H9 (cell line): ENCODE measurements around the gene EFCAB12. TPM values are rescaled to one million over a fixed set of nuclear protein-coding genes. Genes with fewer than 3 reads are reported as not detected.

Experiments
- DNase-seq: peaks from one replicate; pipeline ENCODE4 v3.0.0-alpha.2; 2017
- H2AFZ ChIP-seq: one replicate; pipeline ENCODE4 v1.6.1; 2013; ENCODE audit warnings: mild to moderate bottlenecking, low read length, control low read depth, moderate library complexity
- H2AK5ac ChIP-seq: 2 replicates; pipeline ENCODE4 v1.6.1; 2013; ENCODE audit warnings: low read length, control low read depth, mixed read lengths; ENCODE audit not compliant: insufficient read length
- H2BK120ac ChIP-seq: one replicate; pipeline ENCODE4 v1.6.1; 2013; ENCODE audit warnings: low read depth, mild to moderate bottlenecking, low read length, control low read depth, inconsistent platforms; ENCODE audit not compliant: poor library complexity, severe bottlenecking
- H2BK12ac ChIP-seq: 2 replicates; pipeline ENCODE4 v1.6.1; 2013; ENCODE audit warnings: low read length, control low read depth, mixed read lengths, low read depth; ENCODE audit not compliant: insufficient read length
- H2BK15ac ChIP-seq: 2 replicates; pipeline ENCODE4 v1.6.1; 2013; ENCODE audit warnings: low read depth, low read length, control low read depth
- H2BK20ac ChIP-seq: one replicate; pipeline ENCODE4 v1.6.1; 2013; ENCODE audit warnings: low read depth, mild to moderate bottlenecking, low read length, control low read depth, inconsistent platforms; ENCODE audit not compliant: poor library complexity, severe bottlenecking
- H2BK5ac ChIP-seq: 2 replicates; pipeline ENCODE4 v1.6.1; 2013; ENCODE audit warnings: low read length, control low read depth, mixed read lengths; ENCODE audit not compliant: insufficient read length
- H3K14ac ChIP-seq: 2 replicates; pipeline ENCODE4 v1.6.1; 2013; ENCODE audit warnings: low read length, control low read depth; ENCODE audit not compliant: insufficient read depth
- H3K18ac ChIP-seq: 2 replicates; pipeline ENCODE4 v1.6.1; 2013; ENCODE audit warnings: low read depth, mild to moderate bottlenecking, mixed read lengths, low read length, control low read depth; ENCODE audit not compliant: insufficient read length
- H3K23ac ChIP-seq: 2 replicates; pipeline ENCODE4 v1.6.1; 2013; ENCODE audit warnings: low read length, control low read depth, mixed read lengths, low read depth; ENCODE audit not compliant: insufficient read length
- H3K23me2 ChIP-seq: 2 replicates; pipeline ENCODE4 v1.6.1; 2013; ENCODE audit warnings: low read depth, mild to moderate bottlenecking, mixed read lengths, low read length, control low read depth; ENCODE audit not compliant: insufficient read length, poor library complexity, severe bottlenecking
- H3K27ac ChIP-seq: 2 replicates; pipeline ENCODE4 v1.5.1; 2013; ENCODE audit warnings: low read length, control low read depth, mixed read lengths, low read depth; ENCODE audit not compliant: insufficient read length
- H3K27me3 ChIP-seq: 2 replicates; pipeline ENCODE4 v1.6.1; 2013; ENCODE audit warnings: low read length, control low read depth, inconsistent platforms; ENCODE audit not compliant: insufficient read depth
- H3K4ac ChIP-seq: 2 replicates; pipeline ENCODE4 v1.6.1; 2013; ENCODE audit warnings: low read depth, mild to moderate bottlenecking, control low read depth, inconsistent platforms, low read length, moderate library complexity
- H3K4me1 ChIP-seq: 2 replicates; pipeline ENCODE4 v1.6.1; 2013; ENCODE audit warnings: low read length, control low read depth, inconsistent platforms; ENCODE audit not compliant: insufficient read depth
- H3K4me2 ChIP-seq: 2 replicates; pipeline ENCODE4 v1.6.1; 2013; ENCODE audit warnings: low read length, control low read depth, mixed read lengths; ENCODE audit not compliant: insufficient read length, insufficient read depth
- H3K56ac ChIP-seq: 2 replicates; pipeline ENCODE4 v1.6.1; 2013; ENCODE audit warnings: low read depth, mild to moderate bottlenecking, mixed read lengths, low read length, control low read depth; ENCODE audit not compliant: insufficient read length
- H3K79me1 ChIP-seq: 2 replicates; pipeline ENCODE4 v1.6.1; 2013; ENCODE audit warnings: low read depth, mild to moderate bottlenecking, moderate library complexity, low read length, control low read depth, inconsistent platforms; ENCODE audit not compliant: insufficient read depth, poor library complexity, severe bottlenecking
- H3K79me2 ChIP-seq: 2 replicates; pipeline ENCODE4 v1.6.1; 2013; ENCODE audit warnings: low read length, control low read depth, inconsistent platforms; ENCODE audit not compliant: insufficient read depth
- H3K9ac ChIP-seq: 2 replicates; pipeline ENCODE4 v1.6.1; 2013; ENCODE audit warnings: low read length, control low read depth, mixed read lengths; ENCODE audit not compliant: insufficient read length; ENCODE audit errors: extremely low read depth
- H3K9me3 ChIP-seq: one replicate; pipeline ENCODE4 v1.6.1; 2013; ENCODE audit warnings: low read depth, low read length, inconsistent platforms; ENCODE audit not compliant: control insufficient read depth
- H3T11ph ChIP-seq: one replicate; pipeline ENCODE4 v1.6.1; 2013; ENCODE audit warnings: mild to moderate bottlenecking, low read length, control low read depth, inconsistent platforms
- H4K20me1 ChIP-seq: one replicate; pipeline ENCODE4 v1.6.1; 2013; ENCODE audit not compliant: control insufficient read depth, insufficient read length, insufficient read depth
- H4K5ac ChIP-seq: 2 replicates; pipeline ENCODE4 v1.6.1; 2013; ENCODE audit warnings: low read depth, mild to moderate bottlenecking, mixed read lengths, low read length, control low read depth; ENCODE audit not compliant: insufficient read length
- H4K8ac ChIP-seq: replicated peaks from 2 replicates; pipeline ENCODE4 v1.6.1; 2013; ENCODE audit warnings: low read length, control low read depth, mixed read lengths, low read depth; ENCODE audit not compliant: insufficient read length
- H4K91ac ChIP-seq: 2 replicates; pipeline ENCODE4 v1.6.1; 2013; ENCODE audit warnings: low read depth, mild to moderate bottlenecking, moderate library complexity, mixed read lengths, low read length, control low read depth; ENCODE audit not compliant: insufficient read length
- H3K27ac Mint-ChIP-seq, 3 experiments: 2 replicates in 2 of 3; 3 replicates in 1 of 3; pipeline ENCODE4 v1.8.0; 2020 to 2021; ENCODE audit warnings: mixed read lengths in 3 of 3, mild to moderate bottlenecking in 1 of 3, moderate library complexity in 1 of 3
- H3K27me3 Mint-ChIP-seq: 2 replicates; pipeline ENCODE4 v1.8.0; 2021; ENCODE audit warnings: low read depth, mild to moderate bottlenecking, moderate library complexity, mixed read lengths
- H3K36me3 Mint-ChIP-seq, 3 experiments: 2 replicates in 2 of 3; 3 replicates in 1 of 3; pipeline ENCODE4 v1.8.0; 2020 to 2021; ENCODE audit warnings: low read depth in 3 of 3, mixed read lengths in 3 of 3; ENCODE audit not compliant: insufficient read depth in 1 of 3
- H3K4me1 Mint-ChIP-seq, 2 experiments: 2 replicates each; pipeline ENCODE4 v1.8.0; 2020; ENCODE audit warnings: mixed read lengths in 2 of 2
- H3K4me3 Mint-ChIP-seq, 2 experiments: 2 replicates in 1 of 2; 3 replicates in 1 of 2; pipeline ENCODE4 v1.8.0; 2020 to 2021; ENCODE audit warnings: mild to moderate bottlenecking in 2 of 2, mixed read lengths in 2 of 2, moderate library complexity in 1 of 2
- H3K9me3 Mint-ChIP-seq, 2 experiments: 2 replicates in 1 of 2; 3 replicates in 1 of 2; pipeline ENCODE4 v1.8.0; 2020; ENCODE audit warnings: mild to moderate bottlenecking in 2 of 2, mixed read lengths in 2 of 2, moderate library complexity in 1 of 2
- CTCF ChIP-seq: fragments of 200-600 bp; sonication (generic); conservative IDR thresholded peaks from 3 replicates; pipeline ENCODE4 v1.8.0; 2021; ENCODE audit warnings: antibody characterized with exemption, mild to moderate bottlenecking
- WGBS: extraction: QIAGEN DNeasy Blood & Tissue Kit; methylation state at CpG from one replicate; pipeline ENCODE4 v1.1.7; 2013; ENCODE audit warnings: missing lambda C conversion rate, low lambda C conversion rate, mixed read lengths; ENCODE audit not compliant: insufficient read length; ENCODE audit errors: extremely low coverage; 5-methylcytosine and 5-hydroxymethylcytosine counted together
- total RNA-seq: library from RNA; stranded (reverse); gene quantifications from 2 replicates; pipeline ENCODE4 v1.2.1, GENCODE V29; 2021

Gene EFCAB12
- total RNA-seq, 1 experiment from 2014 or later = 0.28 TPM

- Histone ChIP-seq H2BK120ac (no peak overlapping the region), H2BK5ac (no peak overlapping the region), H3K18ac (no peak overlapping the region), H3K23ac (no peak overlapping the region), H3K79me2 (no peaks in the 10 kb centered on the region; the same call in 1 of the 2 replicates), H3K9ac (no peak overlapping the region), H3T11ph (no peak overlapping the region), H3K27me3 (no peaks in the 10 kb centered on the region), H4K5ac (no peak overlapping the region), H4K20me1 (no peaks in the 10 kb centered on the region), H2BK20ac (no peak overlapping the region), H4K8ac (no peak overlapping the region), H2AFZ (no peak overlapping the region), H3K4ac (no peak overlapping the region), H3K4me2 (no peak overlapping the region), H2BK15ac (no peak overlapping the region), H2AK5ac (no peak overlapping the region), H3K4me1 (no peaks in the 10 kb centered on the region; the same call in 1 of the 2 replicates), H4K91ac (no peak overlapping the region), H2BK12ac (no peak overlapping the region), H3K56ac (no peak overlapping the region), H3K27ac (no peak overlapping the region), H3K23me2 (no peaks in the 10 kb centered on the region), H3K14ac (no peak overlapping the region), H3K9me3 (no peaks in the 10 kb centered on the region), H3K79me1 (no peaks in the 10 kb centered on the region)
- DNase-seq = no peak
- Mint-ChIP-seq H3K27ac (no peak overlapping the region), H3K9me3 (no peaks in the 10 kb centered on the region), H3K36me3 (peaks cover 26 to 79% (median 70%) of the 10 kb centered on the region in 3 experiments; a peak in 6 of 7 replicates), H3K4me3 (no peak overlapping the region), H3K4me1 (peaks cover 26 to 27% of the 10 kb centered on the region in 2 experiments), H3K27me3 (no peaks in the 10 kb centered on the region)
- WGBS = no CpG with 5 or more reads among the region's 5 CpGs
- no peak for TF ChIP-seq CTCF
These were observed 5.1 kb upstream of the EFCAB12 start for GRCh38 chr3:129433565-129433964.
